GM21423 (cell line): Measurements from ENCODE around the gene OR51E2.
A peak's percentile ranks its signal among the peaks of the same experiment; 100 is the strongest.
"Not testable (repeated sequence)": the region's sequence is repeated elsewhere in the genome, so short reads cannot be mapped to it uniquely, and the experiment has no call there.

Source experiments
- ATAC-seq: cut with Tn5 transposase; IDR thresholded peaks from one replicate; pipeline ENCODE4 v1.9.1; 2021; ENCODE audit warnings: mild to moderate bottlenecking, moderate library complexity; ENCODE audit not compliant: unreplicated experiment

OR51E2 gene

GRCh38 chr11:4697585-4697984 lies at the start of gene OR51E2:
Gene OR51E2 (minus strand): TSS chr11:4697853. CDS start chr11:4682711, 15,142 bp downstream.
- no peak for ATAC-seq

GRCh38 chr11:4740735-4741134 lies 43.1 kb upstream of the OR51E2 start:
- no peak for ATAC-seq

GRCh38 chr11:4727171-4727570 lies 29.5 kb upstream of the OR51E2 start:
- no peak for ATAC-seq

GRCh38 chr11:4722616-4723534 lies 25.2 kb upstream of the OR51E2 start:
- ATAC-seq = not testable (repeated sequence)

- no peak for ATAC-seq
Measured at GRCh38 chr11:4714300-4714699, 16.6 kb upstream of the OR51E2 start.

- ATAC-seq = no peak
Measured at GRCh38 chr11:4713241-4713640, 15.6 kb upstream of the OR51E2 start.

GRCh38 chr11:4704790-4705334 lies 7.2 kb upstream of the OR51E2 start:
- ATAC-seq = no peak

GRCh38 chr11:4704054-4704789 lies 6.6 kb upstream of the OR51E2 start, which contains the start of gene MMP26:
Gene MMP26 (plus strand): TSS chr11:4704784.
- no peak for ATAC-seq

GRCh38 chr11:4700436-4700820 lies 2.8 kb upstream of the OR51E2 start:
- ATAC-seq = no peak

- ATAC-seq = peak; percentile 80
Measured at GRCh38 chr11:4699697-4700435, 2.2 kb upstream of the OR51E2 start.

GRCh38 chr11:4695442-4695841 lies 2.2 kb downstream of the OR51E2 start:
- ATAC-seq = no peak

GRCh38 chr11:4684631-4685285 lies 12.9 kb downstream of the OR51E2 start:
- no peak for ATAC-seq

GRCh38 chr11:4682623-4683419 lies 14.8 kb downstream of the OR51E2 start:
- ATAC-seq = no peak

GRCh38 chr11:4680341-4680740 lies 17.3 kb downstream of the OR51E2 start:
- no peak for ATAC-seq

- no peak for ATAC-seq
Measured at GRCh38 chr11:4677948-4678347, 19.7 kb downstream of the OR51E2 start.

GRCh38 chr11:4673781-4674180 lies 23.9 kb downstream of the OR51E2 start:
- ATAC-seq = no peak

- no peak for ATAC-seq
Measured at GRCh38 chr11:4672470-4672869, 25.2 kb downstream of the OR51E2 start.

- no peak for ATAC-seq
Measured at GRCh38 chr11:4671741-4672140, 25.9 kb downstream of the OR51E2 start.

- ATAC-seq = no peak
Measured at GRCh38 chr11:4665424-4665823, 32.2 kb downstream of the OR51E2 start.

- no peak for ATAC-seq
Measured at GRCh38 chr11:4664786-4665185, 32.9 kb downstream of the OR51E2 start.
